Measurements from ENCODE around the gene INO80.

GRCh38 chr15:40992241-40992741 lies 123.8 kb downstream of the INO80 start:
- no peak for TF ChIP-seq POLR2AphosphoS5 (IDR thresholded peaks at IDR 0.05; ENCODE audit: low read depth, low read length)
- TF ChIP-seq REST (IDR thresholded peaks at IDR 0.05; ENCODE audit: insufficient read depth in 1 of 2, low read depth in 2 of 2, low read length in 2 of 2) = no peak
- no peak for TF ChIP-seq TAF1 (IDR thresholded peaks at IDR 0.05; ENCODE audit: borderline replicate concordance, insufficient read depth, low read length)
- no peak for TF ChIP-seq SIN3A (IDR thresholded peaks at IDR 0.05; ENCODE audit: borderline replicate concordance, insufficient read depth, low read length)
- no peak for TF ChIP-seq FOXP2 (optimal IDR thresholded peaks at IDR 0.05; ENCODE audit: borderline replicate concordance, extremely low read depth, extremely low read length, insufficient read depth)

Measured in PFSK-1 (cell line).